Duodenal mucosa (tissue), 2 donors: ENCODE results near the gene UFD1.

ENCODE experiments used
- H3K27ac ChIP-seq: one replicate; pipeline ENCODE4 v1.7.0; 2013; ENCODE audit warnings: low read depth, low read length
- H3K27me3 ChIP-seq, 2 donors: one replicate each; pipeline ENCODE4 v1.7.0; 2013; ENCODE audit warnings: low read length in 2 of 2, control low read depth in 1 of 2; ENCODE audit not compliant: insufficient read depth in 2 of 2, control insufficient read depth in 1 of 2
- H3K36me3 ChIP-seq, 2 donors: one replicate each; pipeline ENCODE4 v1.7.0; 2013; ENCODE audit warnings: low read length in 2 of 2, control low read depth in 1 of 2; ENCODE audit not compliant: insufficient read depth in 2 of 2, control insufficient read depth in 1 of 2
- H3K4me1 ChIP-seq, 2 donors: one replicate each; pipeline ENCODE4 v1.7.0; 2013; ENCODE audit warnings: low read length in 2 of 2, control low read depth in 1 of 2; ENCODE audit not compliant: insufficient read depth in 2 of 2, control insufficient read depth in 1 of 2
- H3K4me3 ChIP-seq, 2 donors: one replicate each; pipeline ENCODE4 v1.7.0; 2013; ENCODE audit warnings: low read length in 2 of 2, low read depth in 1 of 2
- H3K9ac ChIP-seq, 2 donors: one replicate each; pipeline ENCODE4 v1.7.0; 2013; ENCODE audit warnings: low read length in 2 of 2, low read depth in 1 of 2
- H3K9me3 ChIP-seq, 2 donors: one replicate each; pipeline ENCODE4 v1.7.0; 2013; ENCODE audit warnings: low read length in 2 of 2, control low read depth in 1 of 2; ENCODE audit not compliant: control insufficient read depth in 1 of 2

Gene UFD1

GRCh38 chr22:19400881-19401280 lies 78.1 kb downstream of the UFD1 start:
- H3K9me3 ChIP-seq, result no peaks in the 10 kb centered on the region
- peaks cover 42 to 76% of the 10 kb centered on the region in 2 donors for H3K36me3 ChIP-seq
- H3K4me3 ChIP-seq, result no peak overlapping the region

More at GRCh38 chr22:19400881-19401280, 78.1 kb downstream of the UFD1 start:
- Histone ChIP-seq H3K9ac (no peak overlapping the region), H3K27ac (no peak overlapping the region), H3K27me3 (no peaks in the 10 kb centered on the region), H3K4me1 (no peaks in the 10 kb centered on the region)
